Measurements from ENCODE around the gene CCR6. TPM values are rescaled to one million over a fixed set of nuclear protein-coding genes. Genes with fewer than 3 reads are reported as not detected.

Gene CCR6
- total RNA-seq, 4 donors from 2014 or later = 0.98 to 2.4 (median 1.2) TPM

DNA sequence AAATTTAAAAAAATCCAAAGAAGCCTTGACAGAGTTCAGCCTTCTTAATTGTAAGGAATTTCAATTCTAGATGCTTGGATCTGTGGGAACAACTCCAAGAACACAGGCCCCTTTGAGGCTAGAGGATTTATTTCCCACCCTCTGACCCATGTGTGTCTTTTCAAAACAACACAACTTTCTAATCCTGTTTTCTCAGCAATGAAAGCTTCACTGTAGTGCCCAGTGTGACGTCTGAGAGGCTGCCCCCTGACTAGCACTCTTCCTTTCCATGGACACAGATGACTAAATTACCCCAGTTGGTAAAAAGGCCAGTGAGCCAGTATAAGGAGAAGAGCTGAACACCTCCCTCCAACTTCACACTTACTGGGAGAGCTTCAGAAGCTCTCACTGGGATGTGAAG is 16.5 kb upstream of the CCR6 start:
- Histone ChIP-seq H3K27ac (no peak overlapping the region), H3K4me3 (no peak overlapping the region), H3K36me3 (no peaks in the 10 kb centered on the region), H3K9me3 (no peaks in the 10 kb centered on the region), H3K27me3 (no peaks in the 10 kb centered on the region), H3K4me1 (no peaks in the 10 kb centered on the region)
- WGBS = 53% methylated on average over 1 of the region's 1 CpG
- no peak for TF ChIP-seq EP300 (IDR thresholded peaks at IDR 0.05)
- TF ChIP-seq POLR2A (IDR thresholded peaks at IDR 0.05) = no peak
- TF ChIP-seq CTCF (IDR thresholded peaks at IDR 0.05) = no peak
- no peak for TF ChIP-seq POLR2AphosphoS5 (IDR thresholded peaks at IDR 0.05)
- DNase-seq (ENCODE audit: low spot score in 2 of 2) = no peak

GRCh38 chr6:167107787-167108186 is 15.1 kb upstream of the CCR6 start:
- Histone ChIP-seq H3K27ac (no peak overlapping the region), H3K4me3 (no peak overlapping the region), H3K36me3 (no peaks in the 10 kb centered on the region), H3K27me3 (peaks cover 3% of the 10 kb centered on the region), H3K4me1 (no peaks in the 10 kb centered on the region), H3K9me3 (no peaks in the 10 kb centered on the region)
- DNase-seq (ENCODE audit: low spot score in 2 of 2) = no peak
- no peak for TF ChIP-seq POLR2AphosphoS5 (IDR thresholded peaks at IDR 0.05)
- no peak for TF ChIP-seq CTCF (IDR thresholded peaks at IDR 0.05)
- TF ChIP-seq POLR2A (IDR thresholded peaks at IDR 0.05) = no peak
- no peak for TF ChIP-seq EP300 (IDR thresholded peaks at IDR 0.05)
- 81% methylated on average over 7 of the region's 7 CpGs for WGBS

DNA sequence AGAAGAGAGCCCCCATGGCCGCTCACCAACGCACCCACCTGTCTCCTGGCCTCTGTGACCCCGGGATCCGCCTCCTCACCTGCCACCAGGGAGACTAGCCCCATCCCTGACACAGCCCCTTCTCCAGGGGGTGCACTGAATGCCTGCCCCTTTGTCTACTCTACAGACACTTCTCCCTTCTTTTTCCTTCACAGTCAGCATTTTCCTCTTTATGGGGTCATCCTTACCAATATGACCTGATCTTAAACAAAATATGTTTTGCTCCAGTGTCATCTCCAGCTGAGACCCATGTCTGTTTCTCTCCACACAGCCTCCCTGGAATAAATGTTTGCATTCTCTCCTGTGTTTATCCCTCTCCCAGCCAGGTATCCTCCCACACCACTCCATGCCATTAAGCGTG is 14.6 kb upstream of the CCR6 start:
- WGBS = 80% methylated on average over 5 of the region's 5 CpGs
- H3K4me1 ChIP-seq = no peaks in the 10 kb centered on the region
- DNase-seq (ENCODE audit: low spot score in 2 of 2) = no peak
- peaks cover 3% of the 10 kb centered on the region for H3K27me3 ChIP-seq
- H3K36me3 ChIP-seq = no peaks in the 10 kb centered on the region
- no peak overlapping the region for H3K27ac ChIP-seq
- no peaks in the 10 kb centered on the region for H3K9me3 ChIP-seq
- TF ChIP-seq POLR2AphosphoS5 (IDR thresholded peaks at IDR 0.05) = no peak
- no peak for TF ChIP-seq POLR2A (IDR thresholded peaks at IDR 0.05)
- TF ChIP-seq CTCF (IDR thresholded peaks at IDR 0.05) = no peak
- no peak for TF ChIP-seq EP300 (IDR thresholded peaks at IDR 0.05)
- H3K4me3 ChIP-seq = no peak overlapping the region

GRCh38 chr6:167109651-167110050 is 13.2 kb upstream of the CCR6 start:
- TF ChIP-seq EP300 (IDR thresholded peaks at IDR 0.05) = no peak
- TF ChIP-seq CTCF (IDR thresholded peaks at IDR 0.05) = no peak
- no peak for TF ChIP-seq POLR2A (IDR thresholded peaks at IDR 0.05)
- no peak for TF ChIP-seq POLR2AphosphoS5 (IDR thresholded peaks at IDR 0.05)
- no peak for DNase-seq (ENCODE audit: low spot score in 2 of 2)
- H3K4me1 ChIP-seq = peaks cover 2% of the 10 kb centered on the region
- no peak overlapping the region for H3K27ac ChIP-seq
- peaks cover 3% of the 10 kb centered on the region for H3K27me3 ChIP-seq
- no peaks in the 10 kb centered on the region for H3K9me3 ChIP-seq
- whole genome bisulfite sequencing = 36% methylated on average over 6 of the region's 6 CpGs
- H3K36me3 ChIP-seq = no peaks in the 10 kb centered on the region
- H3K4me3 ChIP-seq = no peak overlapping the region

DNA sequence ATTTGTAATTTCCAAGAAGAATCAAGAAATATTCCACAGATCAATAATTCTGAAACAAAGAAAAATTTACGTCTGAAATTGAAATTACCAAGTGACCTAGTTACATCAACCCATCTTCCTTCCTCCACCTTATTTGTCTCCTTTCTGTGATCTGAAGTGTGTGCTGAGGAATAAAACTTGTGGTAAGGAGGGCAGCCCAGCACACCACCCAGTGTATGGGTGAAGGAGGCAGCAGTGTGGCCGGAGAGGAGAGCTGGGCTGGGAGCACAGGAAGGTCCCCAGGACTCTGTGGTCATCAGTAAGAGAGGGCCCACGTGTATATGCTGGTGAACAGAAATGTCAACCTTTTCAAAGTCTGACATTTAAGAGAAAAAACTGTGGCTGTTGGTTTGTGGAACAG is 11.3 kb upstream of the CCR6 start:
- no peak for TF ChIP-seq CTCF (IDR thresholded peaks at IDR 0.05)
- TF ChIP-seq POLR2AphosphoS5 (IDR thresholded peaks at IDR 0.05) = no peak
- no peak for TF ChIP-seq POLR2A (IDR thresholded peaks at IDR 0.05)
- TF ChIP-seq EP300 (IDR thresholded peaks at IDR 0.05) = no peak
- Histone ChIP-seq H3K9me3 (no peaks in the 10 kb centered on the region), H3K36me3 (no peaks in the 10 kb centered on the region), H3K4me3 (no peak overlapping the region), H3K27ac (no peak overlapping the region), H3K27me3 (peaks cover 7% of the 10 kb centered on the region), H3K4me1 (peaks cover 12% of the 10 kb centered on the region)
- peak in 1 of 2 donors; percentile 43 for DNase-seq (ENCODE audit: low spot score in 2 of 2)
- WGBS = 76% methylated on average over 3 of the region's 3 CpGs
